MM.1S (cell line): ENCODE results near the gene MNT.

Experiments used
- CTCF ChIP-seq: fragments of 300-600 bp; sonication (generic); IDR thresholded peaks from 2 replicates; pipeline ENCODE4 v1.5.1; 2016; ENCODE audit warnings: antibody characterized with exemption, low read length, mixed read lengths
- EZH2 ChIP-seq: fragments of 300-600 bp; sonication (generic); optimal IDR thresholded peaks from 2 replicates; pipeline ENCODE3; 2017; ENCODE audit warnings: low read depth, mild to moderate bottlenecking, antibody characterized with exemption, low read length, mixed read lengths

DNA sequence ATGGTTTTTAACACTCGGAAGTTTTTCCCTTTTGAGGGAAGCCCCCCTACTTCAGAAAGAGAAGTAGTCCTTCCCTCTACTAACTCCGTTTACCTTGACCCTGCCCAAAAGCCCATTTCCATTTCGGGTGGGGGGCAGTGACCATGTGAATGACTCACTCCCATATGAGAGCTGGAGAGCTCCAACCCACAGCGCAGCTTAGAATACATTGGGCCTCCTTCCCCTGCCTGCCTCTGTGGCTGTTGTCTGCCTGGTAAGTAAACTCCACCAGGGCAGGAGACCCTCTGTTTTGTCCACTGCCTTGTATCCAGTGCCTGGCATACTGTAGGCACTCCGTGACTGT, 62.6 kb downstream of the MNT start:
- TF ChIP-seq CTCF (no peak), EZH2 (no peak)
